ENCODE results near the gene MYT1. TPM values are rescaled to one million over a fixed set of nuclear protein-coding genes. Genes with fewer than 3 reads are reported as not detected.

Gene MYT1
- total RNA-seq, 1 experiment from 2014 or later: 7.1 TPM

DNA sequence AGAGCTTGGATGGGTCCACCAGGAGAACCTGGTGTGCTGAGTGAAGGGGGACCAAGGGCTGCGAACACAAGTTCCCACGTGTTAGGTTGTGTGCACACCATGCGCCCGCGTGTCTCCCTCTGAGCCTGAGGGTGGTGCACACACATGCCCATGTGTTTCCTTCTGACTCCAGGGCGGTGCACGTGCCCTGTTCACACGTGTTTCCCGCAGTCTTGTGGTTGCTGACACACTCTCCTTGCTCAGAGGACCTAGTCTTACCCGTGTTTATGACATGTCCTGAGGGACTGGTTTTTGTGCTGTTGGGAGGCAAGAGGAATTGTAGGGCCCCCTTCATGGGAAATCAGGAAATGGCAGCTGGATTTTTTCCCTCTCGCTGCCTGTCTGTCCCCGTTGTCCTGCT is 55.0 kb downstream of the MYT1 start:
- DNase-seq (ENCODE audit: low read depth, low spot score): no peak
- no peak overlapping the region for H3K27ac ChIP-seq (ENCODE audit: low read depth, low read length)
- no peaks in the 10 kb centered on the region for H3K36me3 ChIP-seq (ENCODE audit: control insufficient read depth in 1 of 2, insufficient read depth in 2 of 2, low read length in 2 of 2)
- H3K9ac ChIP-seq (ENCODE audit: low read length): no peak overlapping the region
- TF ChIP-seq, protein P1, sequence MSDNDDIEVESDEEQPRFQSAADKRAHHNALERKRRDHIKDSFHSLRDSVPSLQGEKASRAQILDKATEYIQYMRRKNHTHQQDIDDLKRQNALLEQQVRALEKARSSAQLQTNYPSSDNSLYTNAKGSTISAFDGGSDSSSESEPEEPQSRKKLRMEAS (IDR thresholded peaks at IDR 0.05): no peak
- TF ChIP-seq EGR1 (IDR thresholded peaks at IDR 0.05; ENCODE audit: low read depth) (no peak), POLR2AphosphoS5 (IDR thresholded peaks at IDR 0.05; ENCODE audit: low read depth, low read length) (no peak), SP1 (IDR thresholded peaks at IDR 0.05; ENCODE audit: low read depth) (no peak), EZH2phosphoT487 (IDR thresholded peaks at IDR 0.05; ENCODE audit: borderline replicate concordance) (no peak), CEBPB (IDR thresholded peaks at IDR 0.05; ENCODE audit: low read depth) (no peak), ZFX (IDR thresholded peaks at IDR 0.05) (no peak), POLR2A (IDR thresholded peaks at IDR 0.05; ENCODE audit: borderline replicate concordance, extremely low read depth, insufficient read depth, insufficient read length) (no peak), TCF7L2 (IDR thresholded peaks at IDR 0.05; ENCODE audit: borderline replicate concordance, extremely low read depth, insufficient read depth, insufficient read length) (no peak), FOSL1 (IDR thresholded peaks at IDR 0.05; ENCODE audit: low read depth) (no peak)
- TF ChIP-seq, protein P2, sequence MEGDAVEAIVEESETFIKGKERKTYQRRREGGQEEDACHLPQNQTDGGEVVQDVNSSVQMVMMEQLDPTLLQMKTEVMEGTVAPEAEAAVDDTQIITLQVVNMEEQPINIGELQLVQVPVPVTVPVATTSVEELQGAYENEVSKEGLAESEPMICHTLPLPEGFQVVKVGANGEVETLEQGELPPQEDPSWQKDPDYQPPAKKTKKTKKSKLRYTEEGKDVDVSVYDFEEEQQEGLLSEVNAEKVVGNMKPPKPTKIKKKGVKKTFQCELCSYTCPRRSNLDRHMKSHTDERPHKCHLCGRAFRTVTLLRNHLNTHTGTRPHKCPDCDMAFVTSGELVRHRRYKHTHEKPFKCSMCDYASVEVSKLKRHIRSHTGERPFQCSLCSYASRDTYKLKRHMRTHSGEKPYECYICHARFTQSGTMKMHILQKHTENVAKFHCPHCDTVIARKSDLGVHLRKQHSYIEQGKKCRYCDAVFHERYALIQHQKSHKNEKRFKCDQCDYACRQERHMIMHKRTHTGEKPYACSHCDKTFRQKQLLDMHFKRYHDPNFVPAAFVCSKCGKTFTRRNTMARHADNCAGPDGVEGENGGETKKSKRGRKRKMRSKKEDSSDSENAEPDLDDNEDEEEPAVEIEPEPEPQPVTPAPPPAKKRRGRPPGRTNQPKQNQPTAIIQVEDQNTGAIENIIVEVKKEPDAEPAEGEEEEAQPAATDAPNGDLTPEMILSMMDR (IDR thresholded peaks at IDR 0.05 in 2 of 3, conservative IDR thresholded peaks at IDR 0.05 in 1 of 3; ENCODE audit: borderline replicate concordance in 1 of 3, insufficient read depth in 1 of 3, low read depth in 2 of 3, low read length in 2 of 3): no peak
- TF ChIP-seq, protein P3, sequence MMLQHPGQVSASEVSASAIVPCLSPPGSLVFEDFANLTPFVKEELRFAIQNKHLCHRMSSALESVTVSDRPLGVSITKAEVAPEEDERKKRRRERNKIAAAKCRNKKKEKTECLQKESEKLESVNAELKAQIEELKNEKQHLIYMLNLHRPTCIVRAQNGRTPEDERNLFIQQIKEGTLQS (IDR thresholded peaks at IDR 0.05): no peak
- H3K4me3 ChIP-seq (replicated peaks in 1 of 2; ENCODE audit: low read depth in 1 of 2, low read length in 2 of 2): no peak overlapping the region
- no peaks in the 10 kb centered on the region for H3K9me2 ChIP-seq (ENCODE audit: insufficient read depth)
- no peak for ATAC-seq
- intact Hi-C loops (cut with micrococcal nuclease): no loop called here
- no peaks in the 10 kb centered on the region for H3K4me1 ChIP-seq (ENCODE audit: control insufficient read depth in 1 of 2, insufficient read depth in 2 of 2, low read length in 2 of 2)
- no peak overlapping the region for H2AFZ ChIP-seq (ENCODE audit: low read depth, low read length, poor library complexity, severe bottlenecking)
- RAD21 ChIA-PET (ENCODE audit: low non-redundant PET in 1 of 2, low total read pairs in 2 of 2, uncharacterized antibody in 2 of 2, unreplicated experiment in 2 of 2): no interaction called here
- CTCF ChIA-PET: no interaction called here
- POLR2A ChIA-PET: no interaction called here
- no peak overlapping the region for H3K4me2 ChIP-seq (ENCODE audit: low read length)
- H3K27me3 ChIP-seq (ENCODE audit: insufficient read depth, low read length): no peaks in the 10 kb centered on the region
- H3K9me3 ChIP-seq (ENCODE audit: control insufficient read depth in 1 of 2, insufficient read depth in 1 of 2, low read depth in 1 of 2, low read length in 2 of 2): no peaks in the 10 kb centered on the region
- H4K20me1 ChIP-seq (ENCODE audit: insufficient read depth): no peaks in the 10 kb centered on the region
- no TSS peak for BruUV-seq (replicated peaks)
- no peaks in the 10 kb centered on the region for H3K79me2 ChIP-seq (ENCODE audit: insufficient read depth, low read length)

Measured in HCT116 (cell line).